GM21825 (cell line): Measurements from ENCODE around the gene SH3BP4.

ENCODE experiments used
- ATAC-seq: cut with Tn5 transposase; IDR thresholded peaks from one replicate; pipeline ENCODE4 v1.9.1; 2021; ENCODE audit warnings: mild to moderate bottlenecking, moderate library complexity; ENCODE audit not compliant: unreplicated experiment

The SH3BP4 gene

DNA sequence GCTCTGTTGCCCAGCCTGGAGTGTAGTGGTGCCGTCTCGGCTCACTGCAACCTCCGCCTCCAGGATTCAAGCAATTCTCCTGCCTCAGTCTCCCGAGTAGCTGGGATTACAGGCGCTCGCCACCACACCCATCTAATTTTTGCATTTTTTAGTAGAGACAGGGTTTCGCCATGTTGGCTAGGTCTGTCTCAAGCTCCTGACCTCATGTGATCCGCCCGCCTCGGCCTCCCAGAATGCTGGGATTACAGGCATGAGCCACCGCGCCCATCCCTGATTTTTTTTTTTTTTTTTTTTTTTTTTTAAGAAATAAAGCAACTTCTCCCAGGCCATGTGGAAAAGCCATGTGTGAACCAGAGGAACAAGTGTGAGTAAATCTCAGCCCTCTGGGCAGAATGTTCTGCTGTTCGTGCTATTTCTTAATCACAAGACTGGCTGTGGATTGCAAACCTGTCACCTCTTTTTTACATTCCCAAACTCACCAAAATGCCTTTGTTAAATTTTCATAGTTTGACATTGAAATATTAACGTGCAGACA lies 6.4 kb upstream of the SH3BP4 start:
- no peak for ATAC-seq

DNA sequence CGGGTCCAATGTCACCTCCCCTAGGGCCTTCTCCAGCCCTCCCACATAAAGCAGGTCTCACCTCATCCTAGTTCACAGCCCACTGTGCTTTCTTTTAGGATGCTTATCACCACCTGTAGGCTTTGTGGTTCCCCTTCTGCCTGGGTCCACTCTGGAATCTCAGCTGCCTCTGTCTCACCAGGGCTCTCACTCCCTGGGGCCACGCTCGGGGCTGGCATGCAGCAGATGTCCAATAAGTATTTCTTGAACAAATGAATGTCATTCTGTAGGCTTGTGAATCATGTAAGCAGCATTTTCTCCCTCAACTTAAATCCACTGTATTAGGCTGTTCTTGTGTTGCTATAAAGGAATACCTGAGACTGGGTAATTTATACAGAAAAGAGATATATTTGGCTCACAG lies 4.3 kb upstream of the SH3BP4 start:
- no peak for ATAC-seq

DNA sequence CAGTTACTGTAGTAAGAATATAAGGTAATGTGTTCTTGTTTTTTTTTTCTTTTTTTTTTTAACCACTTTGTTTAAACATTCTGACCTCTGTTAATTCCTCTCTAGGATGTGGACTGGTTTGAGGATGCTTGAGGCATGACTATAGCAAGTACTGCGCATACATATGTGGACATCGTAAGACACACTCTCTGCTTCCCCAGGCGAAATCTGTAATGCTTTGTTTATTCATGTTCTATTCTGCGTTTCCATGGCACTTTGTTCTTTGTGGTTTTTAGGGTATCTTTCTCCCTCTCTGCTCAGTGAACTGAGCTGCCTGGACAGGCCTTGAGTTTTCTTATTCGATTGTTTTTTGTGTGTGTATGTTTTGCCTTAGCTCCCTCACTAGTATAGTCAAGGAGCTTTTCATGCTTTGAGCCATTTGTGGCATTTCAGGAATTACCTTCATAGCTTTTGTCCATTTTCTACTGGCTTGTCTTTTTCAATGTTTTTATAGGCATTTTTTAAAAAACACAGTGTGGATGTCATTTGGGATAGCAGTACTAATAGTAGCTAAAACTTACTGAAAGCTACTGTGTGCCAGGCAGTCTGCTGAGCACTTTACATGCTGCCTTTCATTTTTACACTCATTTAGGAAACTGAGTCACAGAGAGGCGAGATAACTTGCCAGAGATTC lies 1.9 kb upstream of the SH3BP4 start:
- ATAC-seq: no peak

DNA sequence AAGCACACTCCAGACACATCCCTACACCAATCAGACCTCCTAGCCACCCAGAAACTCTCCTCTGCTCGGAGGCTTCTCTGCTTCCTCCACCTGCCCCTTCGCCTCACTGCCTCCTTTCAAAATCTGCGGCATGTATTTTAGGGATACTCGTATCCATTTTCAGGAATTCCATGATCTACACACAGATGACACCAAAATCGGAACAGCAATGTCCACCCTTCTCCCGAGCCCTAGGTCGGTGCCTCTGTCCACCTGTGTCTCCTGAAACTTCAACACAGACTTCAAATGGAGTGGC lies 1.4 kb upstream of the SH3BP4 start:
- no peak for ATAC-seq

DNA sequence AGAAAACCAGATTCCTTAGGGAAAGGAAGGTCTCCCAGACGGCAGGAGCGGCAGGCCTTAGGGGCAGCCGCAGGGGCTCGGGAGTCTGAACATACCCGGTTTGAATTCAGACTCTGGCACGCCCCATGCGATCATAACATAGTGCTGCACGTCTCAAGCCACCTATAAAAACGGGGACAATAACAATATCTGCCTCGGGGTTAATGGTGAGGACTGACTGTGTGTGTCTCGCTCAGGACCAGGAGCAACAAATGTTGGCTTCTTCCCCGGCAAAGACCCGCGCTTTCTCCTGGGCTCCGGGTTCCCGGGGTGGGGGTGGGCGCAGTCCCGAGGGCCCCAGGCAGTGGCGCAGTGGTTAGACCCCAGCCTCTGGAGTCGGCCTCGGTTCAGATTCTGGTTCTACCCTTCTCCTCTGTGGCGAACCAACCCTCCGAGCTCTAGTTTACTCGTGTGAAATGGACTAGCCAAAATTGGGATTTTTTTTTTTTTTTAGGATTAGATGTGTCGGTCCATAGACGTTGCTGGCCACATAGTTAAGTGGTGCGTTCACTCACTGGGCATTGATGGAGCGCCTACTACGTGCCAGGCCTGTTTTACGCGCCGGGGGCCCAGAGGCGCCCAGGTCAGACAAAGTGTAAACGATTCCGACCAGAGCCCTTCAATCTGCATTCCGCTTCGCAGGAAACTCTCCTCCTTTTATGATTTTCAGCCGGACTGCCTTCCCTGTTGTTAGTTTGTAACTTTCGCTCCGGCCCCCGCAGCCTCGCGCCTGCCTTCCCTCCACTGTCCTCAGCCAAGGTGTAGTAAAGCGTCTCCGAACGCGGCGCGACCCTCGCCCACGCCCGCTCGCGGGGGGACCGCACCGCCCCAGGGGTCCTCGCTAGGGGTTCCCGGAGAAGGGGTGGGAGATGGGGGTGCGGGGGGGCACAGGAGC lies 820 bp upstream of the SH3BP4 start:
- no peak for ATAC-seq

DNA sequence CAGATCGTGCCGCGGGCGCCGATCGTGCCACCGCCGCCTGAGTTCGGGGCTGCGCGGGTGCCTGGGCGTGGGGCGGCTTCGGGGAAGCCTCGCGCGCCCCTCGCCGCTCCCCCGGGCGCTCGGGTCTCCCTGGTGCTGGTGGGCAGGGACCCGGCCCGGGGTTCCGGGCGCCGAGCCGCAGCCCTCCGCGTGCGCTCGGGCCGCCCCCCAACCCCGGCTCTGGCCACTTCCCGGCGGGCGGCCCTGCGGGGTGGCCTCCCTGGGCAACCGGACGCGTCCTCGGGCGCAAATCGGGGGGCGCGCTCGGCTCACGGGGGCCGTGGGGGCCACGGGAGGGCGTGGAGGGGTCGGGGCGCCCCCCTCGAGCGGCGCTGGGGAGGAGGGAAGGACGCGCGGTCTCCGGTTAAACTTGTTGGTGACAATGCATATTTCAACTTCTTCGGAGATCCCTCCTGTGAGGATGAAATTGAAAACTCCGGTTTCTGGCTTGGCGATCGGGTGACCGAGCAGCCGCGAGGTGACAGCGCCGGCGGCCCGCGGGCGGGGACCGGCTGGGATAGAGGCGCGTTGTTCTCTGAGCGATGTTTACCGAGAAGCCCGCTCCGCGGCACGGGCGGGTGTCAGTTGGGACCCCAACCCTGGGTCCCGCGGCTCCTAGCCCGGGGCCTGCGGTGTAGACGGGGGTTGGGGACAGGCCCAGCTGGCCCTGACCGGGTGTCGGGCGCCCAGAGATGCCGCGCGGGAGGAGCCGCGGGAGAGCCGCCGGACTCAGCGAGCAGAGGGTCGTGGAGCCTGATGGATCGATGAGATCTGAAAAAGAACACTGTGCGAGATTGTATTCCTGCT lies 676 bp downstream of the SH3BP4 start:
- ATAC-seq: no peak

DNA sequence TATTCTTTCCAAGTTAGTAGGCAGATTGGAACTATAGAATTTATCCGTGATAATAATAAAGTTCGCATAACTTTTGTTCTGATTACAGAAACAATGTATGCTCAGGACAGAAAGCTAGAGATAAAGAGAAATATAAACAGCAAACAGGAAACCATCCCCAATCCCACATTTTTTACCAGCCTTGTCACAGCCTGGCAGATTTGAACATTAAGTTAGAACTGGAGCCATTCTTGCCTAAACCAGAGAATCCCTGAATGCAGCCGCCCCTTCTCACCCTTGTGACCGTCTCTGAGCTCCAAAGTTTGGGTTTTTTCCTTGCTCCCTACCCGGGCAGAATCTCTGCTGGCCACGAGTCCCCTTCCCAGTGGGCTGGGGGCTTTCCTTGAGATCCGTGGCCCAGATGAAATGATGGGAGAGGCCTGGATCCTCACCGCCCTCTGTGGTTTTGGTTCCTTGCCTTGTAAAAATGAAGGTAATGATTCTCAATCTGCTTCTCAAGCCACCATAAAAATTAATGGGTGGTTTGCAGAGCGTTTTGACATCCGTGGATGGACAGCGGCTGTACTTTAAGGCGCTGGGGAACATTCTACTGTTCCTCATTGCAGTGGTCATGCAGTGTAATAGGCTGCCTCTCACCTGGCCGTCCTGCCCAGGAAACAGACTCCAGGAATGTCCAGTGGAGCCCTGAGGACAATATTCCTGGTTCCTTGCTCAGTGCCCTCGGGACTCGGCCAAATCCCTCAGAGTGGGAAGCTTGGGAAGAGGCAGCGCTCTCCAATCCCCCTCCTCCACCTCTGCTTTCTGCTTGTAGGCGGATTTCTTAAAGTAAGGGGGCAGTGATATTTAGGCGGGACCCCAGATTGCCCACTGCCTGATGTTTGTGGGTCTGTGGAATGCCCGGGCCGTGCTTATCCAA lies 1.6 kb downstream of the SH3BP4 start:
- ATAC-seq: no peak

DNA sequence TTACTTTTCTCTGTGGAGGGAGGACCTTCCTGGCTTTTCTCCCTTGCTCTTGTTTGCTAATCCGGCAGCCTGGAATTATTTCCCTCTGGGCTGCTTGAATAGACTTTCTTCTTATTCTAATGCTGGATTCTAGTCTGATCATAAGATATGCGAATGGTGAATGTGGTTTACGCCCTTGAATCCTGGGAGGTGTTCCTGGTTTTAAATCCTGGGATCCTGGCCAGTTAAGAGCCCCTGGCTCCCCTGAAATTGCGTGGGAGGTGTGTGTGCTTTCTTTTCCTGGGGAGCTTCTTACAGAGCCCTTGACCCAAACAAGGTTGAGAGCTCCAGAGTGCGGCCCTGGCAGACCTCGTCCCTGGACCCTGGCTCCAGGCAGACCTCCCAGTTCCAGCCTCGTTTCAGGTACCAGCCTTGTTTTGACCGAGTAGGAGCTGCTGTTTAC lies 2.8 kb downstream of the SH3BP4 start:
- ATAC-seq: no peak

DNA sequence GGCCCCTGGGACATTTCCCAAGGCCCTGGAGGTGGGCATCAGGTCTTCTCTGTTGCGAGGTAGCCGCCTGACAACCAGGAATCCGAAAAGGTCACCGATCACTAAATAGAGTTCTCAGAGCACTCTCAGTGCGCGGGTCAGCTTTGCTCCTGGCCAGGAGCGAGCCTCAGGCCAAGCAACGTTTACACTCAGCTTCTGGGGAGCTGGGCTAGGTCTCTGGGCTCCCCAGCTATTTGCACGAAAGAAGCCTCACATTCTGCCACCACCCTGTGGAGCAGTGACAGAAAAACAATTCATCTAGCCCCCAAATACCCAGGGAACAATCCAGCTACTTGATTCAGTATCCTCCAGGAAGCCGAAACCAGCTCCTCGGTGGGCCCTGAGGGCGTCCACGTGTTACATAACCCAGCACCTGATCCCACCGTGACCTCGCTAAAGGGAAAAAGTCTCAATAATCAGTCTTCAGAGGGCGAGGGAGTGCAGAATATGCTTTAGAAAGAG lies 3.3 kb downstream of the SH3BP4 start:
- no peak for ATAC-seq

DNA sequence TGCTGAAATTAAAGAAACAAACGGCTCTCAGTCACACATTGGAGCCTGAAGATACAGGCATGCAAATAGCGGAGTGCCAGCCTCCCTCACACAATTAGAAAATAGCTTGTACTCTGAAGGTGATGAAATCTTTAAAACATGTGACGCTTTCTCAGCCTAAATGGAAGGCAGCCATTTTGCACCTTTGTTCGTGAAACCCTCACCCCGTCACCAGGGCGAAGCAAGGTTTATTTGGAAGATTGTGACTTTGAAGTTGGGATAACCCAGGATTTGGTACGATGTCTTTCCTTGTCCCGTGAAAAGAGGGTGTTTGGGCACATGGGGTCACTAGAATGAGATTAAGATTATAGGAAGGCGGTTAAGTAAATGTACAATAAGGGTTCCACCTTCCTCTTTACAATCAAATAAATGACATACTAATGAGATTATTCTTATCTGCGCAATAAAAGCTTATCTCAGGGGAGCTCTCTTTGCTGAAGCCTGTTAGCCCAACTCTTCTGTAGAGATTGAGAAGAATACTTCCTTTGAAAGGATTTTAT lies 4.2 kb downstream of the SH3BP4 start:
- ATAC-seq: no peak

DNA sequence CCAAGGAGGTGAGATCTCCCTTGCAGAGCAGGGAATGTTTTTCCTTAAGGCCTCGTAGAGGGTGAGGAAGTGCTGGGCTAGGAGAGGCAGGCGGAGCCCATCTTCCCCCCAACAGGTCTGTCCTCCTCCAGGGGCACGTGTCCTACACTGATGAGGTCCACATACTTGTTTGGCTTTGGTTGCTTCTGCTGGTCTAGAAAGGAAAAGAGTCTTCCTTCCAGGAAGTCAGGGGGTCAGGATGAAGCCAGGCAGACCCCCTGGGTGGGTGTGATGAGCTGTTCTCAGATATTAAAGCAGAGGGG lies 6.0 kb downstream of the SH3BP4 start:
- ATAC-seq: no peak

DNA sequence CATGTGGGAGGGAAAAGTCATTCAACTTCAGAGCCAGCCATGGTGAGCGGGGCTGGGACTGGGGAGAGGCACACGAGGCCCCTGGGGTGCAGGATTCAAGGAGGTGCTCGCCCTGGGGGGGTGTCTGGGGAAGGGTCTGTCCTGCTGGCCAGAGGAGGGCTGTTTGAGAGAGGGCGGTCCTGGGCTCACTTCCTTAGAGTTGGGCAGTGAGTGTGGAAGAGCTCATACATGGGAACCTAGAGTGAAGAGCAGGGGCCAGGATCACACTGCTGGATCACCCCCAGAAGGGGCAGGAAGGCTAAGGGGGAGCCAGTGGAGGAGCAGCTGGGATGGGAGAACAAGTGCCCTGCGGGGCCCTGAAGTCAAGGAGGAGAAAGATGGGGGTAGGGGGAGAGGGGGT lies 6.5 kb downstream of the SH3BP4 start:
- ATAC-seq: no peak

DNA sequence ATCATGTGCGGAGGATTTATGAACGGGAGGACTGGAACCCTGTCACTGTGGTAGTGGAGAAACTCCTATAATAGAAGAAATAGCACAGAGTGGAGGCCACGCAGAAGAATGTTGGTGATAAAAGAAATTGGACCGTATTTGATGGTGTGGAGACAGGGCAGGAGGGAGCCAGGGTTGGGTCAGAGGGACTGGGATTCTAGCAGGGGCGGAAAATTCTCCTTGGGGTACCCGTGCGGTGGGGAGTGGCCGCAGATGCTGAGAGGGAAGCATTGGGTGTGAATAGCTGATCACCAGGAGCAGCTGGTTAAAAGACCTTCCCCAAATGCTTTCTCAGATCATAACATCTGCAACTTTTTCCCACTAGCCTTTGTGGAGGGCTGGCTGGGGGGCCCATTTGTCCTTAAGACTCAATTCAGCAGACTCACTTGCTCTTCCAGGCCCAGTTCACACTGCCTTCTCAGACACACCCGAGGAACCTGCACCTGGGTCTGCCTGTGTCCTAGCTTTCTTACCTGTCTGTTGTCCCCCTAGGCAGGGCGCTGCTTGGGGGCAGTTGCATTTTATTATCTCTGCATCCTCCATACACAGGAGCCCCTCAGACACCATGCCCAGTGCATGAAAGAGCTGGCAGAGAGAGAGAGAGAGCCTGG lies 7.1 kb downstream of the SH3BP4 start:
- no peak for ATAC-seq

DNA sequence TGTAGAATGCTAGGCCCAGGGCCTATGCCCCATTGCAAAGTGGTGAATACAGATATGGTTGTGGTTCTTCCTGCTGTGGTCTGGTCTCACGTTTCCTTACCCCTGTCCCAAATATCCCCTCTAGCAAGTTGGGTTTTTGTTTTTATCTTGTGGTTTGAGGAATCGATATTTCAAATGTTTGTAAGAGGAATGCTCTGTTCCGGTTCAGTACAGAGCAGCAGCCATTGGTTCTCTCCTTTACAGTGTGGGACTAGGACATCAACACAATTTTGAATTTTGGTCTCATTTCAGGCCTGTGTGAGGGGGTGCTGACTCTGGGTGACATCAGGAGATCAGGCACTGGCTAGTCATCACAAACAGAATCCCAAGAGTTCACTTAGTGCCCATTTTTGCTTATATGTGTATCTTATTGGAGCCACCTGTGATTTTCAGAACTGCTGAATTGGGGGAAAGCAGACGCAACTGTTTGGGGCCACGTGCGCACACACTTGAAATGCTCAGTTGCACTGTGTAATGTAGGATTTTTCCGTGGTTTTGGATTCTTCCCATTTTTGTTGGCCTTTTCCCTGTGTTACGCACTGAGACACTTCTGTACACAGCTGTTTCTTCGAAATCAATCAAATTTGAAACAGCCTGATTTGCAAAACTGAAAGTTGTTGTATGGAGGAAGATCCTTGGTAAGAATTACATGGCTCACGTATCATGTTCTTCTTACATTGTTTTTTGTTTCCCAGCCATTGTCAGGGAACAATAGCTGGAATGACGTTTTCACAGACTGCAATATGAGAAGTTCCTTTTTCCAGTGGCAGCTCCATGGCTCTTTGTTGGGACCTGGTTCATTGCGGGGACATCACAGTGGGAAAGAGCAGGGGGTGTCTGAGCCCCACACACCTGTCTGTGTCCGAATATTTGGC lies 8.6 kb downstream of the SH3BP4 start:
- ATAC-seq: no peak

DNA sequence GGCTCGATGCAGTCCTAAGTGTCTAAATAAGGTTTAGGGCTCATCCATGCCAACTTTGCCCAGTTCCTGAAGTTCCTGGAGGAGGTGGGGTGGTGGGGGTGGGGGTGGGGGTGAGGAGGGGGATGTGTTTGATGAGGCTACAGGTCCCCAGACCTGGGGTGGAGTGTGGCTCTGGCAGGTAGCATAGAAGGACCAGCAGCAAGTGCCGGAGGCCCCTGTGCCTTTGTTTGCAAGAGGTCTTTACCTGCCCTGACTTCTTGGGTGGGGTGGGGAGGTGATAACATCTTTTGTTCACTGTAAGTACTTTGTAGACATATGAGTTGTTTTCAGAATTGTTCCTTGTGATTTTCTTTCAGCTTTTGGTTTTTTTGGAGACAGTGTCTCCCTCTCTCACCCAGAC lies 10.0 kb downstream of the SH3BP4 start:
- no peak for ATAC-seq

DNA sequence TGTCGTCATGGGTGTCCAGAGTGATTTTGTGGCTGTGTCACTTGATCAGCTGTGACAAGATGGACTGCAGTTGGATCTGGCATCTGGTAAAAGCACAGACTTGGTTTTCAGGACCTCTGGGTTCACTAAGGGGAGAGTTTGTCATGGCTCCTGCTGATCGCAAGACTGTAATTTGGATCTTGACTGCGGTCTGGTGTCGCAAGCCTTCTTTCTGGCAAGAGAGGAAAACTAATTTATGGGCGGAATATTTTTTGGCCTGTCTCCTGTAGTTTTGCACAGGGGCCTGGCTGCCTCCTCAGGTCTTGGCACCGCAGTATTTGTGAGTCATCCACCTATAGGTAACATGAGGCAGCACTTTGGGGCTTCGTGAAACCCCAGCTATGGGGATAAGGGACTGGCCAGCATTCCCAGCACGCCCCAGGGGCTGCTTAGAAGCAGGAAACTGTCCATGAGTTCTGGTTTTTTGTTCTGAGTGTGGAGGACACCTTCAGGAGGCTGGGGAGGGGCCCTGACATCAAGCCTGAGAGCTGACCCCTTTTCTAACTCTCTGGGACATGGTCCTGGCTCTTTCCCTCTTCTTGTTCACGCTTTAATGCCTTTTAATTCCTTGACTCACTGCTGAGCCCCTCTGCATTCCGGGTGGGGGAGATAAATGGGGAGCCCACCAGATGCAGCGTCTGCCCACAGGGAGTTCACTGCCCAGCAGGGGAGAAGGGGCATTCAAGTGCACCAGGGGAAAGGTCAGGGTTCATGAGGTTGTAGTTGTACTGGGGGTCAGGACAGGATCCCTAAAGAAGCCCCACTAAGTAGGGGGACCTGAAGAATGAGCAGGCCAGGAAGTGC lies 12.2 kb downstream of the SH3BP4 start:
- no peak for ATAC-seq

DNA sequence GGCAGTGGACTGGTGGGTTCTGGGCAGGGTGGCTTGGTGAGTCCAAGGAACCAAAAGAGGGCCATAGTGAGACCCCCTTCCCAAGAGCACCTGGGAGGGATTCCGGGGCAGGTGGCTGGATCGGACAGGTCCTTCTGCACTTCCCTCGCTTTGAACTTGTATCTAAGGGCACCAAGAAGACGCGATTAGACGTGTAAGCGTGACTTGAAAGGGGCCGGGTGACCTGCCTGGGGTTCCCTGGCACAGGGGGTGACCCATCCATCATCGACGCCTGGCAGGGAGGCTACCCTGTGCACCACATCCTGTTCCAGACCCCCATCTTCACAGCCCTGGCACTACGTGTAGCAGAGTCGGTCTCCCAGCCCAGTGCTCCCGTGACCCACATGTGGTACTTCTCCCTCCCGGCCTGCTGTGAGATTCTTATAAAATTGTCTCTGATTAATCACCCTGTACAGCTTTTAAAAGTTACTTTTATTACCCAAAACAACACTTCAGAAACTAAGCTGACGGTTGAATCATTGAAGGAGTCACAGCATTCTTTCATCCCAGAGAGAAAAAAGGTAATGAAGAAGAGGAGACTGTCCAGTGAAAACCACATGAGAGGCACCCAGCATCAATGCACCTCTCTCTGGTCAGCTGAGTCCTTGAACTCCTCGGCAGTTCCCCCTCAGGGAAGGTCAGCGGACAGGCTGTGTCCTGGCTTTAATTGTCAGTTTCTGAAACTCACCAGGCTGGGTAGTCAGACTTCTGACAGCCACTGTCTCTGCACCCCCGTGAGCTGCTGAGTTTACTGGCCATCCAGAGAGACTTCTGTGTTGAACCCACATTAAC lies 13.0 kb downstream of the SH3BP4 start:
- no peak for ATAC-seq
